Measurements from ENCODE around the gene NUCB1.
"Not testable (repeated sequence)": the region's sequence is repeated elsewhere in the genome, so short reads cannot be mapped to it uniquely, and the experiment has no call there.

NUCB1 gene

GRCh38 chr19:48906324-48906723 lies 6.2 kb downstream of the NUCB1 start:
- DNase-seq, result no peak

GRCh38 chr19:48907671-48908070 lies 7.6 kb downstream of the NUCB1 start:
- DNase-seq, result no peak

GRCh38 chr19:48909424-48910077 lies 9.4 kb downstream of the NUCB1 start:
- DNase-seq, result not testable (repeated sequence)

GRCh38 chr19:48910803-48911202 lies 10.7 kb downstream of the NUCB1 start:
- no peak for DNase-seq

- no peak for DNase-seq
Measured at GRCh38 chr19:48913114-48913889, 13.2 kb downstream of the NUCB1 start.

GRCh38 chr19:48914181-48914580 lies 14.1 kb downstream of the NUCB1 start:
- no peak for DNase-seq

- no peak for DNase-seq
Measured at GRCh38 chr19:48915757-48916156, 15.6 kb downstream of the NUCB1 start.

GRCh38 chr19:48918071-48918470 lies 18.0 kb downstream of the NUCB1 start:
- DNase-seq, result no peak

- no peak for DNase-seq
Measured at GRCh38 chr19:48918801-48919247, 18.7 kb downstream of the NUCB1 start.

- not testable (repeated sequence) for DNase-seq
Measured at GRCh38 chr19:48919271-48919670, 19.2 kb downstream of the NUCB1 start.

GRCh38 chr19:48920949-48921348 lies 20.8 kb downstream of the NUCB1 start:
- no peak for DNase-seq

GRCh38 chr19:48921721-48922500 lies 21.8 kb downstream of the NUCB1 start:
- DNase-seq, result no peak

GRCh38 chr19:48922548-48923490 lies 22.7 kb downstream of the NUCB1 start:
- DNase-seq, result no peak

- no peak for DNase-seq
Measured at GRCh38 chr19:48925240-48925843, 25.2 kb downstream of the NUCB1 start.

- DNase-seq, result not testable (repeated sequence)
Measured at GRCh38 chr19:48925890-48926289, 25.8 kb downstream of the NUCB1 start.

GRCh38 chr19:48926909-48927308 lies 26.8 kb downstream of the NUCB1 start:
- no peak for DNase-seq

- DNase-seq, result not testable (repeated sequence)
Measured at GRCh38 chr19:48927692-48928091, 27.6 kb downstream of the NUCB1 start.

GRCh38 chr19:48928164-48929025 lies 28.3 kb downstream of the NUCB1 start:
- no peak for DNase-seq

- no peak for DNase-seq
Measured at GRCh38 chr19:48933382-48933932, 33.3 kb downstream of the NUCB1 start, which contains the start of gene DHDH. Gene DHDH, plus strand, starts transcription at chr19:48933699. Its CDS starts 23 bp downstream, at chr19:48933722.

- DNase-seq, result no peak
Measured at GRCh38 chr19:48934837-48935236, 34.7 kb downstream of the NUCB1 start.

Measured in SIG-M5 (cell line).